Epithelial cell of proximal tubule (primary cell): ENCODE measurements around the gene UNKL. TPM values are rescaled to one million over a fixed set of nuclear protein-coding genes. Genes with fewer than 3 reads are reported as not detected.

Experiments
- DNase-seq: peaks from one replicate; pipeline ENCODE4 v3.0.0-alpha.2; 2011; ENCODE audit warnings: low read depth
- H3K4me3 ChIP-seq: 2 replicates; pipeline ENCODE4 v1.5.1; 2011; ENCODE audit warnings: low read depth, mild to moderate bottlenecking, low read length
- CTCF ChIP-seq: conservative IDR thresholded peaks from 2 replicates; pipeline ENCODE4 v1.5.1; 2012; ENCODE audit warnings: low read depth, mild to moderate bottlenecking, low read length
- total RNA-seq: library from RNA; depleted of rRNA; stranded (reverse); fragments of >200 nt; gene quantifications from 2 replicates; pipeline ENCODE4 v1.2.3, GENCODE V29; 2015

Gene UNKL
- total RNA-seq, 1 donor from 2014 or later, result 20.1 TPM

DNA sequence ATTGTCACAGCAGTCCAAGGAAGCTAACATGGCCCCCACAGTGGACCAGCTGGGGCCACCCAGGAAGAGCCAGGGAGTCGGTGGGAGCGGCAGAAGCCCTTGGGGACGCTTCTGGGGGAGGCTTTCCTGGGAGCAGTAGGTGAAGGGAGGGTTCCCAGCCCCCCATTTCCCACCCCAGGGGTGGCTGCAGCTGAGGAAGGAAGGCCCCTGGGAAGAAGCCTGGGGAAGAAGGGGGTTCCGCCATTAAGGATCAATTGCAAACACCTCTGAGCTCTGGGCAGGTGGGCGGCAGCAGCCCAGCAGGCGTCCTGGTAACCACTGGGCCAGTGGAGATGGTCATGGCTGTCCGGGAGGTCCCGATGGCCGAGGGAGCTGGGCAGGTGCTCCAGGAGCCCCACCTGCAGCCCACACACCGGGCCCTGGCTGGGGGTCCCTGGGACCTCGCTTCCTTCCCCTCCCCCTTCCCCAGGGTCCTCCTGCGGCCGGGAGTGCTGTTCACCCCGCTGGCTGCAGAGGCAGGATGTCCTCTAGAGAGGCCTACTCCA lies 15.8 kb upstream of the UNKL start:
- no peak for DNase-seq
- no peak for TF ChIP-seq CTCF
- no peak overlapping the region for H3K4me3 ChIP-seq

DNA sequence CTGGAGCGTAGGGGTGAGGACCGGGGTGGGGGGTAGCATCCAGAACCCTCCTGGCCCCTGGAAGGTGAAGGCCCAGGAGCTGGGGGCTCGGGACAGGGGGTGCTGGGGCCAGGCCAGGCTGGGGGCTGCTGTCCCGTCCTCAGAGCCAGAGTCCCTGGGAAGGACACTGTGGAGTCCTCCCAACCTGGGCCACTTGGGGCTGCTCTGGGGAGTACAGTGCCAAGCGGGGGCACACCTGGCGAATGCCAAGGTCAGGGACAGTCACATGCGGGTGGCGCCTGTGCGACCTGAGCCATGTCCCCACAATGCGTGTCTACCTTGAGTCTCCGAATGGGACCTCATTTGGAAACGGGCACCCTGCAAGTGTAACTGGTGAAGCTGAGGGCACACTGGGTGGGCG lies 15.1 kb upstream of the UNKL start:
- TF ChIP-seq CTCF, result no peak
- H3K4me3 ChIP-seq, result no peak overlapping the region
- DNase-seq, result no peak

- no peak for TF ChIP-seq CTCF
- H3K4me3 ChIP-seq, result no peak overlapping the region
- no peak for DNase-seq
Observed at GRCh38 chr16:1429012-1429411, 14.5 kb upstream of the UNKL start.

DNA sequence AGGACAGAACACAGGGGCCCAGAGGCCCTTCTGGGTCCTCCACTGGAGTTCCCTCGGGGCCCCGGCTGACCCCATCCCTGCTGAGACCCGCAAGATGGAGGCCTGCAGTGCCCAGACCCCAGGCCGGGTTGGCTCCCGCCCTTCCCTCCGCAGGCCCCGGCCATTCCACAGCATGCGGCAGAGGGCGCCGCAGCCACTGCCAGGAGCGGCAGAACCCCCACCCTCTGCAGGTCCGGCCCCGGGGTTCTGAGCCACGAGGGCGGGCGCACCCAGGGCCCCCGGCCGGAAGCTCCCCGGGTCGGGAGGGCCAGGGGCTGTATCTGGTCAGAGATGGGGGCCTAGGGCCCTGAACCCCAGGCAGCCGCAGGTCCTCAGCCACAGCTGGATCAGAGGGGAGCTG lies 14.0 kb upstream of the UNKL start:
- no peak for TF ChIP-seq CTCF
- H3K4me3 ChIP-seq, result no peak overlapping the region
- no peak for DNase-seq

- no peak for TF ChIP-seq CTCF
- no peak for DNase-seq
- no peak overlapping the region for H3K4me3 ChIP-seq
Observed at GRCh38 chr16:1427473-1428461, 13.3 kb upstream of the UNKL start.

DNA sequence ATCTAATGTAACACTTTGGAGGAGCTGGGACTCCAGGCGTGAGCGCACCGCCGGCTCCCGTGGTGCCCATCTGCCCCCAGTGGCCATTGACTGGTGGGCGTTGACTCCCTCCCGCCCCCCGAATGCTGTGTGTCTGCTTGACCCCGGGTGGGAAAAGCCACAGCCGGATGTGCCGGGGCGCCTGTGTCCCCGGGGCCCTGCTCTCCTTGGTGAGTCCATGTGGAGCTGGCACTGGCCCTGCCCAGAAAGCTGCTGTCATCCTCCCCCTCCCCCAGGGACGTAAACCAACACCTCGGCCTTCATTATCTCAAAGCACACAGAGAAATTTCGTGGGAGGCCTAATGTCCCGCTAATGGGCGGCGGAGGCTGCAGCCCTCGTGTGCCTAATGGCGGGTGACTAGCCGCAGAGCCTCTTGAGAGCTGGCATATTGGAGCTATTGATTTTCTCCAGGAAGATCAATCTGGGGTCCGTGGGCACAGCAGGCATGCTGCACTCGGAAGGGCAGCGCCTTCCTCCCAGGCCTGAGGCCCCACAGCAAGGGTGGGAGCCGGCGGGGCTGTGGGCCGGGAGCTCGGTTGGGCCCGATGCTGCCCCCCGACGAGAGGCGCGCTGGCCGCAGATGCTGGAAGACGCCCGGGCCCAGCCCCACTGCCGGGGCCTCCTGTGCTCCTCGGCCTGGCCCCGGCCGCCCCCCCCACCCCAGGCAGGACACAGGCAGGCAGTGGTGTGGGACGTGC lies 12.4 kb upstream of the UNKL start:
- TF ChIP-seq CTCF, result no peak
- DNase-seq, result no peak
- no peak overlapping the region for H3K4me3 ChIP-seq
